ENCODE measurements around the gene CACNA1A. TPM values are rescaled to one million over a fixed set of nuclear protein-coding genes. Genes with fewer than 3 reads are reported as not detected.
A peak's percentile ranks its signal among the peaks of the same experiment; 100 is the strongest.

Gene CACNA1A
- total and polyA plus RNA-seq, 11 donors, result 0.17 to 1.2 (median 0.67) TPM

DNA sequence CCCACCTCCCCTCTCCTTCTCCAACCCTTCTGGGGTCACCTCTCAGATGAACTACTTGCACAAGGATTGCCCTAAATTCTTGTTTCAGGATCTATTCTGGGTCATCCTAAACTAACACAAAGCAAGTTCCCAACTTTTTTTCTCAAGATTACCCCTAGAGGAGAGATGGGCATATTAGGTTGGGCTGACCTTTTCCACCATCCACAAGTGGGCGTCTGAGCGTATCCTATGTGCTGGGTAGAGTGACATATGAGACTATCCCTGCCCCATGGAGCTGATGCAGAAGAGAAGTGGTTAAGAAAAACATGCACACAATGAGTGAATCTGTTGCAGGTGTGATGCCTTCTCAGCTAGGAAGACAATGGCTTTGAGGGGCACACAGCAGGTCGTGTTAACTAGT, 132.7 kb downstream of the CACNA1A start:
- no peak for ATAC-seq
- intact Hi-C loops (cut with DNase I), result no loop called here

DNA sequence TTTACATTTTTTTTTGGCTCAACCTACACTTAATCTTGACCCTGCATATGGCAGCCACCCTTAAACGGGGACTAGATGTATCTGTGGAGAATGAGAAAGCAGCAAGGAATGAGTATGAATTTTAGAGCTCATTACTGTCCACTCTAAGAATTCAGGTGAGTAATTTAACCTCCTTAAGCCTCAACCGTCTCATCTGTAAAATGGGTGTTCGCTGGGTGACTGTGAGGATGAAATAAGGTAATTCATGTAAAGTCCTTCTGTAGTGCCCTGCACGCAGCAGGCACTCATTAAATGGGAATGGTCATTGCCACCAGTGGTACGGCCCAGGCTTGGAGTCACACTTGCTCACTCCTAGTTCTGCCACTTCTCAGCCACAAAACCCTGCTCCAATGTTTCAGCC, 135.3 kb downstream of the CACNA1A start:
- no peak for TF ChIP-seq POLR2A (IDR thresholded peaks at IDR 0.05)
- TF ChIP-seq, protein P1, sequence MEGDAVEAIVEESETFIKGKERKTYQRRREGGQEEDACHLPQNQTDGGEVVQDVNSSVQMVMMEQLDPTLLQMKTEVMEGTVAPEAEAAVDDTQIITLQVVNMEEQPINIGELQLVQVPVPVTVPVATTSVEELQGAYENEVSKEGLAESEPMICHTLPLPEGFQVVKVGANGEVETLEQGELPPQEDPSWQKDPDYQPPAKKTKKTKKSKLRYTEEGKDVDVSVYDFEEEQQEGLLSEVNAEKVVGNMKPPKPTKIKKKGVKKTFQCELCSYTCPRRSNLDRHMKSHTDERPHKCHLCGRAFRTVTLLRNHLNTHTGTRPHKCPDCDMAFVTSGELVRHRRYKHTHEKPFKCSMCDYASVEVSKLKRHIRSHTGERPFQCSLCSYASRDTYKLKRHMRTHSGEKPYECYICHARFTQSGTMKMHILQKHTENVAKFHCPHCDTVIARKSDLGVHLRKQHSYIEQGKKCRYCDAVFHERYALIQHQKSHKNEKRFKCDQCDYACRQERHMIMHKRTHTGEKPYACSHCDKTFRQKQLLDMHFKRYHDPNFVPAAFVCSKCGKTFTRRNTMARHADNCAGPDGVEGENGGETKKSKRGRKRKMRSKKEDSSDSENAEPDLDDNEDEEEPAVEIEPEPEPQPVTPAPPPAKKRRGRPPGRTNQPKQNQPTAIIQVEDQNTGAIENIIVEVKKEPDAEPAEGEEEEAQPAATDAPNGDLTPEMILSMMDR (IDR thresholded peaks at IDR 0.05), result no peak
- 86 to 91% (median 89%) methylated on average over 5 of the region's 5 CpGs for WGBS, 4 donors
- no peak overlapping the region for H3K27ac ChIP-seq

More for the DNA sequence above, 132.7 kb downstream of the CACNA1A start:
- Histone ChIP-seq H3K4me1 (no peaks in the 10 kb centered on the region), H3K4me3 (no peak overlapping the region), H3K9me3 (peaks cover 0 to 23% (median 6%) of the 10 kb centered on the region in 12 donors), H3K27me3 (peaks cover 0 to 3% (median 0%) of the 10 kb centered on the region in 9 donors), H3K27ac (no peak overlapping the region), H3K36me3 (no peaks in the 10 kb centered on the region)
- TF ChIP-seq, protein P1 (IDR thresholded peaks at IDR 0.05), result no peak
- no peak for TF ChIP-seq POLR2A (IDR thresholded peaks at IDR 0.05)
- 56 to 74% (median 66%) methylated on average over 3 of the region's 3 CpGs for WGBS, 4 donors
- no peak for DNase-seq

DNA sequence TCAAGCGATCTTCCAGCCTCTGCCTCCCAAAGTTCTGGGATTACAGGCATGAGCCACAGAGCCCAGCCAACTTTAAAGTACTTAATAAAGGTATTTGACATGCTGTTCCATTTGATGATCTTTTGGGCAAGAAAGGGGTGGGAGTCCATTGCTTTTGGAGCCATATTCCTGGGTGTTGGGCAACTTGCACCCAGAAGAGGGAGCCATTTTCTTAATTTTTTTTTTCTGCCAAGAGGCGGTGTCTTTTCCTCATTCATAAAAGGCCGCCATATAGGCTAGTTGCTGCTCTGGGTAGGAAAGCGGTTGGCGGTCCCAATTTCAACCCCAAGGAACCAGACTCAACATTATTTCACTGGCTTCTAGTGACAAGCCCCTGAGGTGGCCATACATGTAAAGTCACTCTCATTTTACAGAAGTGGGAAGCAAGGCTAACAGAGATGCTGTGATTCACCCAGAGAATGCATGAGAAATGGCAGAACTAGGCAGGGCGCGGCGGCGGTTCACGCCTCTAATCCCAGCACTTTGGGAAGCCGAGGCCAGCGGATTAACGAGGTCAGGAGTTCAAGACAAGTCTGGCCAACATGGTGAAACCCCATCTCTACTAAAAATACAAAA, 139.6 kb downstream of the CACNA1A start:
- no peak for TF ChIP-seq POLR2A (IDR thresholded peaks at IDR 0.05)
- TF ChIP-seq, protein P1 (IDR thresholded peaks at IDR 0.05), result peak in 7 of 12 donors; percentile 9 to 36 (median 17)
- no peaks in the 10 kb centered on the region for H3K36me3 ChIP-seq
- no peaks in the 10 kb centered on the region for H3K4me1 ChIP-seq
- DNase-seq, result no peak
- H3K27ac ChIP-seq, result no peak overlapping the region
- intact Hi-C loops (cut with DNase I), result no loop called here
- peaks cover 0 to 9% (median 3%) of the 10 kb centered on the region in 9 donors for H3K27me3 ChIP-seq
- ATAC-seq, result no peak
- no peaks in the 10 kb centered on the region for H3K9me3 ChIP-seq
- no peak overlapping the region for H3K4me3 ChIP-seq
- WGBS, 4 donors, result 76 to 80% (median 77%) methylated on average over 13 of the region's 13 CpGs

More for the DNA sequence above, 135.3 kb downstream of the CACNA1A start:
- Histone ChIP-seq H3K9me3 (peaks cover 0 to 7% (median 2%) of the 10 kb centered on the region in 12 donors), H3K36me3 (no peaks in the 10 kb centered on the region), H3K4me3 (no peak overlapping the region), H3K4me1 (no peaks in the 10 kb centered on the region), H3K27me3 (peaks cover 0 to 3% (median 0%) of the 10 kb centered on the region in 9 donors)
- ATAC-seq (no peak), DNase-seq (no peak)
- intact Hi-C loops (cut with DNase I), result no loop called here

DNA sequence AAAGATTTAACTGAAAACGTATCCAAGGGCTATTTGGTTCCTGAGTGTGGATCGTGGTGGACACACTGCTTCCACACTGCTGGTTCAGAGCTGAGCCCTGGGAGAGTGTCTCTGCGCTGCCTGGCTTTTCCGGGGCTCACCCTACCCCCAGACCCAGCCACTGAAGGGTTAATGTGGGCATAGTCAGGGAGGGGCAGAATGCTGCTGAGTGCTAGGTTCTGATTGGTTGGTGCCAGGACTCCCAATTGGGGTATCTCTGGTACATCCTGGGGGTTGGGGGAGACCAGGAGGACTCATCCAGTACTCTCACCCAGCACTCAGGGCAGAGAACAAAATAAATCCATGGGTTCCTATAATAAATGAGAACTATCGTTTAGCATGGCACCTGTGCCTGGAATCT, 142.3 kb downstream of the CACNA1A start:
- WGBS, 4 donors, result 57 to 71% (median 68%) methylated on average over 5 of the region's 5 CpGs
- Histone ChIP-seq H3K27ac (no peak overlapping the region), H3K4me3 (no peak overlapping the region), H3K27me3 (peaks cover 0 to 9% (median 3%) of the 10 kb centered on the region in 9 donors), H3K4me1 (no peaks in the 10 kb centered on the region), H3K9me3 (peaks cover 0 to 15% (median 5%) of the 10 kb centered on the region in 12 donors), H3K36me3 (no peaks in the 10 kb centered on the region)
- TF ChIP-seq, protein P1 (IDR thresholded peaks at IDR 0.05), result no peak
- DNase-seq, result no peak
- ATAC-seq, result no peak
- intact Hi-C loops (cut with DNase I), result no loop called here

Measured in heart left ventricle (tissue), 16 donors.